Measurements from ENCODE around the gene MPI. TPM values are rescaled to one million over a fixed set of nuclear protein-coding genes. Genes with fewer than 3 reads are reported as not detected.

MPI gene
- total RNA-seq, 2 donors from 2014 or later: 45.6 to 65.5 TPM

GRCh38 chr15:74856537-74856936, 33.3 kb upstream of the MPI start:
- Histone ChIP-seq H3K36me3 (peaks cover 31% of the 10 kb centered on the region), H3K4me1 (ENCODE audit: control insufficient read depth in 1 of 2, low read depth in 2 of 2) (peaks cover 3 to 5% of the 10 kb centered on the region in 2 donors), H3K9me3 (no peaks in the 10 kb centered on the region), H3K27ac (no peak overlapping the region), H3K27me3 (replicated peaks; ENCODE audit: insufficient read depth) (no peaks in the 10 kb centered on the region), H3K4me3 (no peak overlapping the region)
- no peak for TF ChIP-seq CTCF (IDR thresholded peaks at IDR 0.05)
- ATAC-seq (ENCODE audit: insufficient number of reproducible peaks, low FRiP score, low read depth): no peak
- DNase-seq (ENCODE audit: low spot score): no peak

- H3K27me3 ChIP-seq (replicated peaks; ENCODE audit: insufficient read depth): no peaks in the 10 kb centered on the region
- H3K4me1 ChIP-seq (ENCODE audit: control insufficient read depth in 1 of 2, low read depth in 2 of 2): peaks cover 3 to 5% of the 10 kb centered on the region in 2 donors
- peaks cover 25% of the 10 kb centered on the region for H3K36me3 ChIP-seq
- ATAC-seq (ENCODE audit: insufficient number of reproducible peaks, low FRiP score, low read depth) (no peak), DNase-seq (ENCODE audit: low spot score) (no peak)
- H3K4me3 ChIP-seq: no peak overlapping the region
- no peaks in the 10 kb centered on the region for H3K9me3 ChIP-seq
- no peak overlapping the region for H3K27ac ChIP-seq
- TF ChIP-seq CTCF (IDR thresholded peaks at IDR 0.05): no peak
These were observed 32.7 kb upstream of the MPI start for GRCh38 chr15:74857082-74857655.

GRCh38 chr15:74857671-74858368, 32.0 kb upstream of the MPI start:
- H3K27ac ChIP-seq: no peak overlapping the region
- peaks cover 18% of the 10 kb centered on the region for H3K36me3 ChIP-seq
- no peak overlapping the region for H3K4me3 ChIP-seq
- no peak for ATAC-seq (ENCODE audit: insufficient number of reproducible peaks, low FRiP score, low read depth)
- no peaks in the 10 kb centered on the region for H3K27me3 ChIP-seq (replicated peaks; ENCODE audit: insufficient read depth)
- TF ChIP-seq CTCF (IDR thresholded peaks at IDR 0.05): no peak
- peaks cover 3 to 5% of the 10 kb centered on the region in 2 donors for H3K4me1 ChIP-seq (ENCODE audit: control insufficient read depth in 1 of 2, low read depth in 2 of 2)
- no peaks in the 10 kb centered on the region for H3K9me3 ChIP-seq
- no peak for DNase-seq (ENCODE audit: low spot score)

- Histone ChIP-seq H3K36me3 (peaks cover 13% of the 10 kb centered on the region), H3K9me3 (no peaks in the 10 kb centered on the region), H3K4me1 (ENCODE audit: control insufficient read depth in 1 of 2, low read depth in 2 of 2) (peaks cover 3 to 5% of the 10 kb centered on the region in 2 donors), H3K4me3 (no peak overlapping the region), H3K27ac (no peak overlapping the region), H3K27me3 (replicated peaks; ENCODE audit: insufficient read depth) (no peaks in the 10 kb centered on the region)
- TF ChIP-seq CTCF (IDR thresholded peaks at IDR 0.05): no peak
- DNase-seq (ENCODE audit: low spot score) (no peak), ATAC-seq (ENCODE audit: insufficient number of reproducible peaks, low FRiP score, low read depth) (no peak)
These were observed 31.5 kb upstream of the MPI start for GRCh38 chr15:74858369-74858740.

- TF ChIP-seq CTCF (IDR thresholded peaks at IDR 0.05): no peak
- peaks cover 10 to 22% of the 10 kb centered on the region in 2 donors for H3K4me1 ChIP-seq (ENCODE audit: control insufficient read depth in 1 of 2, low read depth in 2 of 2)
- ATAC-seq (ENCODE audit: insufficient number of reproducible peaks, low FRiP score, low read depth) (no peak), DNase-seq (ENCODE audit: low spot score) (no peak)
- H3K27ac ChIP-seq: no peak overlapping the region
- no peaks in the 10 kb centered on the region for H3K9me3 ChIP-seq
- no peak overlapping the region for H3K4me3 ChIP-seq
- H3K36me3 ChIP-seq: peaks cover under 1% of the 10 kb centered on the region
- H3K27me3 ChIP-seq (replicated peaks; ENCODE audit: insufficient read depth): no peaks in the 10 kb centered on the region
These were observed 26.4 kb upstream of the MPI start for GRCh38 chr15:74863239-74864056.
